Activated CD4-positive, alpha-beta T cell treated with anti-CD3 and anti-CD28 coated beads for 48 hours (primary cell): ENCODE results near the gene ALOX5AP.
A peak's percentile ranks its signal among the peaks of the same experiment; 100 is the strongest.

ENCODE experiments used
- DNase-seq: peaks from one replicate; pipeline ENCODE4 v3.0.0-alpha.2; 2020

ALOX5AP gene

GRCh38 chr13:30735025-30735871 is at the start of gene ALOX5AP:
Gene ALOX5AP, plus strand, starts transcription at chr13:30735543. Its CDS starts 63 bp downstream, at chr13:30735606.
- peak; percentile 38 for DNase-seq

DNA sequence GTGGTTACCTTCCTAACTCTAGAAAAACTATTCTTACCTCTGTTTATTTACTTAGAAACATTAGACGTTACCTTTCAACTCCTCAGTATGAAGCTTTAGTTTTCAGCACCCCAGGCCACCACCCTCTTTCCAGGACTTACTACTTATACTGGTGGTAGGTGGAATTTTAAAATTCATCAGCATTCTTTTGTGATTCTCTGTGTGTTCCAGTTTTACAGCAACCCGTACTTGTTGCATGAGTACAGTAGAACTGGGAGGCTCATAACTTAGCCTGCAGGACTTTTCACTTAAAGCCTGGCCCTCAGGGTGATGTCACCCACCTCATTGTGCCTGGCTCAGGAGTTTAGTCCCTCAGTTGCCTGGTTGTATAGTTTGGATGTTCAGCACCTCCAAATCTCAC is 49.4 kb upstream of the ALOX5AP start:
- DNase-seq: no peak

GRCh38 chr13:30687601-30688000 is 47.7 kb upstream of the ALOX5AP start:
- no peak for DNase-seq

DNA sequence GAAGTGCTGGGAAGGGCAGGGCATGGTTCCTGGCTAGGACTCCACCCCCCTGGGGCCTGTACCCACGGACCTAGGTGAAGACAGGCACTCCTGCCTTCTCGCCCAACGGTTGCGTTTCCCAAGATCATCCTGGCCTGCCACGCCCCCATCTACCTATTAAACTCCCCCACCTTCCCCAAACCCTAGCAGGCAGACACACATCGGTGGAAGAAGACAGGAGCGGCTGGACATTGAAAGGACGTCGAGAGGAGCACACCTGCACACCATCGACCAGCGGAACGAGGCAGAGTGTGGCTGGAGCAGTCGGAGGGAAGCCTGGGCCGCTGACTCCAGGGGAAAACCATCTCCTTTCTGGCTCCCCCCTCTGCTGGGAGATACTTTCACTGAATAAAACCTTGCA is 45.6 kb upstream of the ALOX5AP start:
- no peak for DNase-seq

DNA sequence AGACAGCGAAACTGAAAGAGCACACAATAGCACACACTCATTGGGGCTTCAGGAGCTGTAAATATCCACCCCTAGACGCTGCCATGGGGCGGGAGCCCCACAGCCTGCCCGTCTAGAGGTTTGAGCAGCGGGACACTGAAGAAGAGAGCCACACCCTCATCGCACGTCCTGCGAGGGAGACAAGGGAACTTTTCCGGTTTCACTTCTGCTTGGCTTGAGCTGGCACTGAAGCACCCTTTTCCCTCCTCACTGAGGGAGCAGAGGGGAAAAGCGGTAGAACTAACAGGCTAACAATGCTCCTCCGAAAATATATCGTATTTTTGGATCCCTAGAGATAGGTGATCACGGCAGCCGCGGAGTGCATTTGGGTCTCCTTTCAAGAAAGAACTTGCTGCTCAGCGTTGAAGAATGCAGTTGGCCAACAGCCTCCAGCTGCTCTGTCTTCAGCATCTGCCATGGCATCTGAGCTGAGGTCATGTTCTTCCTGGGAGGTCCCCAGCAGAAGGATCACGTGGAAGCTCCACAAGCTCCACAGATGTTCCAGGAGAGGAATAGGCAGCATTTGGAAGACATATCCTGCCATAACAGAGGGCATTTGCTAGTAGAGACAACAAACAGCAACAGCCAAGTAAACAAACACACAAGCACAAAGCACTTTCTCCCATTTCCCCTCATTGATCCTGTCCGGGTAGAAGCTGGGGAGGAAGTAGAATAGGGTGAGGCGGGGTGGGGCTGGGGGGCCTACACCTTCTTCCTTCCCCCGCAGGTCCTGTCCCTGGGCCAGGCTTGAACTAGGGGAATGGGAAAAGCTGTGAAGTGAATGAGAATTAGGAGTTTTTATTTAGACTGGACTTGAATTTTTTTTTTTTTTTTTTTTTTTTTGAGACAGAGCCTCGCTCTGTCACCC is 44.8 kb upstream of the ALOX5AP start:
- no peak for DNase-seq

DNA sequence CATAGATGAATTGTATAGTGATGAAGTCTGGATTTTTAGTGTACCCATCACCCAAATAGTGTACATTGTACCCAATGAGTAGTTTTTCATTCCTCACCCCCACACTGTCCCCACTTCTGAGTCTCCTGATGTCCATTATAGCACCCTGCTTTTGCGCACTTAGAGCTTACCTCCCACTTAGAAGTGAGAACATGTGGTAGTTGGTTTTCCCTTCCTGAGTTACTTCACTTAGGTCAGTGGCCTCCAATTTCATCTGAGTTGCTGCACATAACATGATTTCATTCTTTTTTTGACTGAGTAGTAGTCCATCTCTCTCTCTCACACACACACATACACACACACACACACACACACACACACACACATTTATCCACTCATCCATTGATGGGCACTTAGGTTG is 43.2 kb upstream of the ALOX5AP start:
- DNase-seq: no peak

DNA sequence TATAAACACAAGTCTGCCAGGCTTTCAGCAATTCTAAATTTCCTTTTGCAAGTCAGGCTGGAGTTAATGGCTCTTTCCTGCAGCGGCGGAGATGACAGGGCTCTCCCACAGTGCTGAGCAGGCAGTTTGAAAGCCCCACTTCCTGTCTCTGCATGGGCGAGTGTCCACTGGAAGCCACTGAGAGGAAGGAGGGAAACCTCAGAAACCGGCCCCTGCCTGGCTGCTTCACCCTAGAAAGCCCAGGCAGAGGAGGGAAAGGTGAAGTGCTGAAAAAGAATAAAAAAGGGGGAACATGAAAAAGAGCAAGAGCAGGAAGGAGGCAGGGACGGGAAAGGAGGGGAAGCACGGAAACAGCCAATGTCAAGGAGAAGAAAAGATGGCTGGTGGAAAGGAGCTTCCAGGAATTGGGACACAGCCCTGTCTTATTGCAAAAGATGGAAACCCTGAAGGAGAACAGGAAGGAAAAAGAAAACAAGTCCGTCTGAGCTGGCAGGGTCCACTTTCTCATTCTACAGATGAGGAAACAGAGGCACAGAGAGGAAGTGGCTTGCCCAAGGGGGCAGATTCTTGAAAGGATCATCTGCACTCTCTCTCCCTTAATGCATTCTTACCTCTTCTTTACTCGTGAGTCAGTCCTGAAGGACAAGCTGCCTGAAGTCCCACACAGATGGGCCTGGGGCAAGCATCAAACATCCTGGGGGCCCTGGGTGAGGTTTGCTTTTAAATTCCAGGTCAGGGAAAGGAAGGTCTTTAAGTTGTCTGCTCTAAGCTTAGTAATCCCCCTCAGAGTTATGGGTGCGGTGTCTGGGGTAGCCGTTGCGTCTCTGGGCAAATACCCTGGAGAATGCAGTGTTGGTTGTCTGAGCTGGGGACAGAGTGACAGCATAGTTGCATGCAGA is 38.8 kb upstream of the ALOX5AP start:
- DNase-seq: no peak

GRCh38 chr13:30697177-30697953 is 38.0 kb upstream of the ALOX5AP start:
- no peak for DNase-seq

GRCh38 chr13:30697996-30698401 is 37.3 kb upstream of the ALOX5AP start:
- no peak for DNase-seq

GRCh38 chr13:30698488-30699005 is 36.8 kb upstream of the ALOX5AP start:
- DNase-seq: no peak

- no peak for DNase-seq
These were observed 35.0 kb upstream of the ALOX5AP start for GRCh38 chr13:30700364-30700763.

DNA sequence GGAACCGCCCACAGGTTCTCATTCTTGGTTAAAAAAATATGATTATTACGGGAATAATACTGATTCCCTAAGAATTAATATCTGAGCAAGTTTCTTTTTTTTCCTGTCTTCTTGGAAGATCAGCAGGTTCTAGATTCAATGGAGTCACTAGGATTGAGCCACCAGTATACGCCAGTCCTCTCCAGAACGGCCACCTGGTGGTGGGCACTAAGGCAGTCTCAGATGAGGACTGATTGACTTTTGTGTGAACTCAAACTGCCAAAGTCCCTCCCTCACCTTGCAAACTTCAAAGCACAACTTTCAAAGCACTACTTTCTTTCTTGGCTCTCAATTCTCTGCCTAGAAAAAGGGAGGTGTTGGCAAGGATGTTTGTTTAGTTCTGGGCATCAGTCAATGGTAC is 33.3 kb upstream of the ALOX5AP start:
- DNase-seq: no peak

DNA sequence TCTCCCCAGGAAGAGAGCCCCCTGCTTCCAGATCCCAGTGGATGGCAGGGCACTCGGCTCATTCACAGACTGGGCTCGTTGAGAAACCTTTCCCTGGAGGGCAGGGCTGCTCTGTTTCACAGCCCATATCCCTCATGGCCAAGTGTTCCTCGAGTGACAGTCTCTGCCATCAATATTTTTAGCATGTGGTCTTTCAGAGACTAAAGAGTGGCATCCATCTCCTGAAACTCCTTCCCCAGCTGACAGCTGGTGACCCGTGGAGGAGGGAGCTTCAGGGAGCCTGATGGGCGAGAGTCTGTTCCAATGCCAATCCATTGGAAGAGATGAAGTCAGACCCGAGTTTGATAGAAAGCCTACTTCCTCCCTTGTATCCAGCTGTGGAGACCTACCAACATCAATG is 30.7 kb upstream of the ALOX5AP start:
- no peak for DNase-seq

GRCh38 chr13:30705680-30706079 is 29.7 kb upstream of the ALOX5AP start:
- DNase-seq: no peak

DNA sequence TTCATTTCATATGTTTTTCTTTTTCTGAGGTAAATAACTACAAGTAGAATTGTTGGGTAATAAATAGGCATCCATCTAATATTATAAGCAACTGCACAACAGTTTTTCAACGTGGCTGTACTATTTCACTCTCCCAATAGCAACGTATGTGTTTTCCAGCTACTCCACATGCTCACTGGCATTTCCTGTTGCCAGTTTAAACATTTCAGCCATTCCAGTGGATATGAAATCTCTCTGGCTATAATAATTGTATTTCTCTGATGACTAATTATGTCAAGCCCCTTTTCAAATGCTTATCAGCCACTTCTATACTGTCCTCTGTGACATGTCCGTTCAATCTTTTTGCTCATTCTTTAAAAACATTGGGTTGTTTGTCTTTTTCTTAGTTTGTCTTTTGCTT is 26.8 kb upstream of the ALOX5AP start:
- no peak for DNase-seq

- DNase-seq: no peak
These were observed 24.9 kb upstream of the ALOX5AP start for GRCh38 chr13:30710442-30710841.

DNA sequence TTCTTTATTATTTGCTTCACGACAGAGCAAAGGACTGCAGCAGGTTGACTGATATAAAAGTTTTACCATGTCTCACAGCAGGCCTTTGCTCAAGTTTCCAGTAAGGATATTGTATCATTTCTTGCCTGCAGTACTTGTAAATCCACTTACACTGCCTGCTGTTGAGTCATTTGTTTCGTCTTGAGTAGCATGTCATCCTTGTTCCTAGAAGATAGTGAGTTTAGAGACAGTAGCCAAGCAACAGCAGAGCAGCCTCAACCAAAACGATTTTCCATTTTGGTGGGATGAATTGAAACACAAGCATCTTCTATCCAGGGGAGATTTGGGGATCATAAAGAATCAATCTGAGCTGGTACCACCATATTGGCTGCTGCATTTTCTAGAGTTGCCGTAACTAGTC is 24.0 kb upstream of the ALOX5AP start:
- no peak for DNase-seq

- no peak for DNase-seq
These were observed 23.5 kb upstream of the ALOX5AP start for GRCh38 chr13:30711837-30712236.

- no peak for DNase-seq
These were observed 22.5 kb upstream of the ALOX5AP start for GRCh38 chr13:30712536-30713532.

GRCh38 chr13:30714629-30715371 is 20.5 kb upstream of the ALOX5AP start:
- no peak for DNase-seq
